HG03521 (cell line): ENCODE measurements around the gene SPTBN5.

Source experiments
- ATAC-seq: cut with Tn5 transposase; IDR thresholded peaks from one replicate; pipeline ENCODE4 v1.9.1; 2021; ENCODE audit warnings: mild to moderate bottlenecking, moderate library complexity; ENCODE audit not compliant: unreplicated experiment

The SPTBN5 gene

DNA sequence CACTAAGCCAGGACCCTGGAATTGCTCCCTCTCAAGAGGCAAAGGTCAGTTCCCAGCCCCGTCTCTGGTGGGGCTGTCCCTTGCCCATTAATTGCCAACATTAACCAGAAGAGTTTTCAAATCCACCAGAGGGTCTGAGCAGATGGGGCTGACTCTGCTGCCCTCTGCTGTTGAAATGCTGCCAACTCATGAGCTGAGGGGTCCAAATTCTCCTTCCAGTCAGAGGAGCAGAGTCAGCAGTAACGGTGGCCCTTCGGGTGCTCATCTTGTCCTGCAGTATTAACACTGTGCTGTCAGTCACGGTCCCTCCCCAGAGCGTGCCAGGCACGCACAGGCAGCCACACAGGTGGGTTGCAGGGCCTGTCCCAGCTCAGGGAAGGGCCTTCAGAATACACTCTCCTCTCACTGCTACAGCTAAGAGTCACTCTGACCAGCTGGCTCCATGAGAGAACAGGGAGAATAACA lies 10.7 kb upstream of the SPTBN5 start:
- no peak for ATAC-seq

DNA sequence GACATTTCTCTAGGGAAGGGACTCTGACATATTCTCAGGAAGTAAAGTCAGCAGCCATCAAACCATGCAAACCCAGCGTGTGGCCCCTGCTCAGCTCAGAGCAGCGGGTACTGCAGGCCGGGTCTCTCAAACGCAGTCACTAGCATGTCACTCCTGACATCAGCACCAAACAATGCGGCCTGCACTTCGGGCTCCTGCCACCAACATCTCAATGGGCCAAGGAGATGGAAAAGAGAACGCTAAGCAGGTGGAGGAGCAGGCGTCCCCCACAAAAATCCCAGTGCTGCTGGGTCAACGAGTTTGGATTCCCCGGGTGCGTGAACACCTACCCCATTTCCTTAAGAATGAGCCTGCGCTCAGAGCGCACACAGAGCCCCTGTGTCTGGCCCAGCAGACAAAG lies 9.9 kb upstream of the SPTBN5 start:
- ATAC-seq: no peak

DNA sequence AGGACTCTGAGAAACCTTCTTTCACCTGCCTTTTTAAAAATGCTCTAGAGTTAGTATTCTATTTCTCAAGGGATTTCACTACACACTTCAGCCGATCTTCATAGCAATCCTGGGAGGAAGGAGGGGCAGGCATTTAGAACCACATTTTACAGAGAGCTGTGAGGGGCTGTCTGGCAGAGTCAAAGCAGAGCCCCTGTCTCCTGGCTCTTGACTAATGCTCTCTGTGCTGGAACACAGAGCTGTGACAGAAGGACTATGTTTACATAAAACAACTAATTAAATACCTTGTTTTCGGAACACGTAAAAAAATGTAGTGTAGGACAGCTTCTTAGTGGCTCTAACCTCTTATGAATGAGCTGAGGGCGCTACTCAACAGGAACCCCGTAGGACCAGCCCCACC lies 7.6 kb upstream of the SPTBN5 start:
- ATAC-seq: no peak

DNA sequence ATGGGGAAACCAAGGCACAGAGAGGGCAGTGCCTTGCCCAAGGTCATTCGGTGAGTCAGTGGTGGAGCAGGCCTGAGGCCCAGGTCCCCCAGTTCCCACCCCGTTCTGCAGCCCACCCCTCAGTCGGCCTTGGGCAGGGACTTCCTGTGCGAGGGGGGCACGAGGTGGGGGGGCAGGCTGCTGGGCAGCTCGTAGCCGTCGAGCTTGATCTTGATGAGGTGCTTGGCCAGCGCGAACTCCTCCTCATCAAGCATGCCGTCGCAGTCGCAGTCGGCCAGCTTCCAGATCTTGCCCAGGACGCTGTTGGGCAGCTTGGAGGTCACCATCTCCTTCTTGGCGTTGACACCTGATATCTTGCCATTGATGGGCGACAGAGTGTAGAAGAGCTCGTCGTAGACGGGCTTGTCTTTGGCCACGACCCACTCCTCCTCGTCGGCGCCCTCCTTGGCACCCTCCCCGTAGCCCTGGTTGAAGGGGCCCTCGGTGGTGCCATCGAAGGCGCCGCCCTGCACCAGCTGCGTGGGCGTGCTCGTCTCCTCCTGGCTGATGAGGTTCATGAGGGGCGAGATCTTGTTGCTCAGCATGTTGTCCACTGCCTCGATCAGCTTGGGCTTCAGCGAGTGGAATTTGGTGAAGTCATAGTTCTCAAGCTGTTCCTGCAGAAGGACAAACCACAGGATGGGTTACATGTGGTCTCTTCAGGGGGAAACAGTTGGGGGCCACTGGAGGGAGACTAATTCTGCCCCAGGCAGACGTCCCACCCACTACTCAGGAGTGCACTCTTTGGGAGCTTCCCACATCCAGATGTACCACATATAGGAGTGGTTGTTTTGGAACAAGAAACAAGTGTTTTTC lies 6.9 kb upstream of the SPTBN5 start:
- no peak for ATAC-seq

DNA sequence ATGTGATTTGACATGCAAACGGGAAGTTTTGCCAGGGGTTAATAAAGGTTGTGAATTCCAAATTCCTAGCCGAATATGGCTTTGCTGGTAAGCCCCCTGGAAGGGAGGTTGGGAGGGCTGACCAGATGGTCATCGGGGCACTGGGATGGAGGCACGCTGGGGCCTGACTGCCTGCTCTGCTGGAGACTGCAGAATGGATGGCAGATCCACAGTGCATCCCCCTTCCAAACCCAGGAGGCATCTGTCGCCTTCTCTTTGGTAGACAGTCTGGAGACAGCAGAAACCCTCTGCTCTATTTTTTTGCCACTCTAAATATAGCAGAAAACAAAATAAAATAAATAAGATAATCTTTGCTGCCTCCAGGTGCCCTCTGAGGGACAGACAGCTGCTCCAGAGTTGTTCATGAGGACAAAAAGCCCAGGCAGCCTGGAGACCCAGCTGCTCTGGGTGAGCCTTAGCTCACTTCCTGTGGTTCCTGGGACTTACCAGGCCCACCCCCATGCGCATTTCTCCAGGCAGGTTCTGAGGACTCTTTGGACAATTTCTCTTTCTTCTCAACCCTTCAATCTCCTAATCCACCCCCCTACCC lies 6.1 kb upstream of the SPTBN5 start:
- ATAC-seq: no peak

DNA sequence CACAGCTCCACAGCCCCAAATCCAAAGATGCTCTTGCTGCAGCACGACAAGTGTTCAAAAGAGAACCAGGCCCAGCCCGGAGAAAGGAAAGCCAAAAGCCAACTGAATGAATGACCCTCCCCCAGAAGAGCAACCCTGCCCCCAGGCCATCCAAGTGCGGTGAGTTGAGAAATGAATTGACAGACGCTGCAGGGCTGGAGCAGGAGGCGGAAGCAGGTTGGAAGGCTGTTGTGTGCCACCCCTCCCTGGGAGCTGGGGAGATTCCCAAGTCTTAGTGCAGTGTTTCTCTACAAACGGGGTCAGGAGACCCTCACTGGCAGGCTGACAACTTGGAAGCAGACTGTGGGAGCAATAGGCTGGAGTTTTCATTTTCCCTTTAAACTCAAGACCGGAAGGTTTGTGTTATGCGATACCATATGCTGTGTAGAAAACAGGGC lies 3.5 kb upstream of the SPTBN5 start:
- ATAC-seq: no peak

DNA sequence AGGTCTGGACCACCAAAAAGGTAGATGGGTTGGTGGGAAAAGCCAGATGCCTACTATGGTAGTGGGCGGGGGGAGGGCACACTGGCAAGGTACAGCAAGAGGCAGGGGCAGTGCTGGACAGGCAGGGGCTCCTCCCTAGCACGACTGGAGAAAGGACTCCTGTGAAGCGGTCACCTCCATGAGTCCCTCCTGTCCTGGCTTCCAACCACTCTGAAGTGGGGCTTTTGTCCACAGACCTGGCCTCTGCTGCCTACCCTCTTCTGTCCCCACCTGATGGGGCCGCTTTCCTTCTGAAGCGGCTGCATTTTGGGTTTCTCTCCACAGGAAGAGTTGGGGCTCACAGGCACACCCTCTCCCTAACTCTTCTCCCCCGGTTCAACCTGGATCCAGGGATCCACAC lies 2.7 kb upstream of the SPTBN5 start:
- no peak for ATAC-seq

DNA sequence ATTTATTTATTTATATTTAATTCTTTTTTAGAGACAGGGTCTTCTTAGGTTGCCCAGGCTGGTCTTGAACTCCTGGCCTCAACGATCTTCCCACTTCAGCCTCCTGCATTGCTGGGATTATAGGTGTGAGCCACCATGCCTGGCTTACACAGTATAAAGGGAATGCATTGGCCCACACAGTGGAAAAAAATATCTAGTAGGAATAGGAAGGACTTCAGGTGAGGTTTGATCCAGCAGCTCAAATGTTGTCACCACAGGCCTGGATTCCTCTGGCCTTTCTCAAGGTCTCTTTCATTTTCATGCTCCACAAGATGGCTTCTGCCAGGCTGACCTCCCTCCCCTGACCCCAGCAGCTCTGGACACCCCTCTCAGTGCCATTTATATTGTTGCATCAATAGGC lies 2.1 kb upstream of the SPTBN5 start:
- no peak for ATAC-seq

DNA sequence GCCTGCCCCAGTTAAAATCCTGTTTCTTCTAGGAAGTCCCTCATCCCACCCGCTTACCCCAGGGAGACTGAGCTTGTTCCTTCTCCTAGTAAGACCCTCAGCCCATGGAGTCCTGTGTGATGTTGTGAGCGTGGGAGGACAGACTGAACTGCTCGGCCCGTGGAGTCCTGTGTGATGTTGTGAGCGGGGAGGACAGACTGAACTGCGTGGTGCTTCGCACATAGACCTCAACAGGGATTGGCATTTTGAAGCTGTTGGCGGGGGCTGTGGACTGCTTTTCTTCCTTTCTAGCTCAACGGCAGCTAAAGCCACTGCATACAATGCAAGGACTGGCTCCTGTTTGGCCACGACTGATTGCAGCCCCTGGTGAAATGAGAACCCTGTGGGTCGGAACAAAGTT lies 1.6 kb upstream of the SPTBN5 start:
- no peak for ATAC-seq

DNA sequence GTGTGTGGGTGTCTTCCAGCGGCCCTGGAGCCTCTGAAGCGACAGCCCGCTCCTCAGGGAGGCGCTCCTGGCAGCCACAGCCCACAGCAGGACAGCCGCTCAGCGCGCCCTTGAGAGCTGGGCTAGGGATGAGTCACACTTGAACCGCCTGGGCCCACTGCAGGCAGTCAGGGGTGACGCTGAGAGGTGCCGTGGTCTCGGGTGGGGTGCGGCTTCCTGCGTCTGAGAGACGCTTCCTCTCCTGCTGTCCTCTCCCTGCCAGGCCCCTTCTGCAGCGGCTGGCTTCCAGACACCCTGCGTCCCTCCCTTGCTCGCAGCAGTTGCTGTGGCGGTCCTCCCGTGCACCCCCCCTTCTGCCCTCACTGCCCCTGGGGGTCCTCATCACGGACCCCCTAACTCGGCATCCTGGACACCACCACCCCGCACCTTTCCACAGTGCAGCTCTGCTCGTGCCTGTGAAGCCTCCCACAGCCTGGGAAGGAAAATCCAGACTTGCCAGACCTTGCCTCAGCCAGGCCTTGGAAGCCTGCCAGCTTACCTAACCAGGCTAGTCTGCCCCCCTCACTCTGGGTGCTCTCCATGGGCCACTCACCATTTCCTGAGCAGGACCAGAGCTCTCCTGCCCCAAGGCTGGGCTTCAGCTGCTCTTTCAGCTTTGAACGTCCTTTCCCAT lies 1.1 kb upstream of the SPTBN5 start:
- peak; percentile 80 for ATAC-seq

DNA sequence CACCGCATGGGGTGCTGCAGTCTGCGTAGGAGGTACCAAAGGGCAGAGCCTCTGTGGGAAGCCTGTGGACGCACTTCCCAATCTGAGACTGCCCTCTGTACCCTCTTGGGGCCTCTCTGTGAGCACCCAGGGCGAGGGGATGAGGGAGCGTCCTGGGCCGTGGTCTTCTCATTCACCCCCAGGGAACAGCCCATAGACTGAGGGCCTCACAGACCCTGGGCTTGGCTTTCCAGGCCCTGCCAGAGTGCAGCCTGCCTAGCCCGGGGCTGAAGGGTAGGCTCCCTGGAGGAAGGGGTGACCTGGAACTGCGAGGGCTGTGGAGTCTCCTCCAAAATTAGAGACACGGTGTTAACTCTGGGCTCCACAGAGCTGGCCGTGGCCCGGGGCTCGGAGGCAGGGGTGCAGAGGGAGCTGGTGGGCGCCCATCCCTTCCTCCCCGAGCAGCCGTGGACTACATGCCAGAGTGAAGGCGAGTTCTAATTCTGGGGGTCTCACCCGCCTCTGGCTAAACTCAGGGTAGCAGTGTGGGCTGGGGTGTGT lies 468 bp upstream of the SPTBN5 start:
- ATAC-seq: no peak

DNA sequence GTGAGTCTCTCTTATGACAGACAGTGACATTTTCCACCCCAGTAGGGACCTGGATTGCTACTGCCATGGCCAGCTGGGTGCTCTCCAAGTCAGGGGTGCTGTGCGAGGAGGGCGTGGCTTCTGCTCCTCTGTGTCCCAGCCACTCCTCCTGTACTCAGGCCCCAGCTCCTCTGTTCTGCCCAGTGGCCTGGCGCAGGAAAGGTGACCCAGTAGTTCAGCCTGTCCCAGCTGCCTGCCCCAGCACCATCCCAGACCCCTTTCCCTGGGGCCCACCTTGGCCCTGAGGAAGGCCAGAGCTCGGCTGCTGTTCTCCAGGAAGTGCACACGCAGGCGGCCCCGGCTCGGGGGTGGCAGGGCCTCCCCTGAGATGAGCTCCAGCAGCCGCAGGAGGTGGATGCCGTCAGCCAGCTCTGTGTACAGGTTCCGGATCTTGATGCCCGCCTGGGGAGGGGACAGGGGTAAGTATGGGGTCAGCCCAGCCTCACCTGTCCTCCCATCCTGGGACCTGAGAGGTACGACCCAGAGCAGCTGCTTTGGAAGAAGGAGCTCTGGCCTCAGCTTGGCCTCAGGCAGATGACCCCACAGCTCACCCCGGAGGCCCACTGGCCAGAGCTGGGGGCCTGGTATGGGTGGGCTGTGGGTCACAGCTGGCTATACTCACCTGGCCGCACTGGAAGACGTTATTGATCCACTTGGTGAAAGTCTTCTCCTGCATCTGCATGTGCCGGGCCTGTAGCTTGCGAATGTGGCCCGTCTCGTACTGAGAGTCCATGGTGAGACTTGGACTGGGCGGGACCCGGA lies 1.0 kb downstream of the SPTBN5 start:
- no peak for ATAC-seq

DNA sequence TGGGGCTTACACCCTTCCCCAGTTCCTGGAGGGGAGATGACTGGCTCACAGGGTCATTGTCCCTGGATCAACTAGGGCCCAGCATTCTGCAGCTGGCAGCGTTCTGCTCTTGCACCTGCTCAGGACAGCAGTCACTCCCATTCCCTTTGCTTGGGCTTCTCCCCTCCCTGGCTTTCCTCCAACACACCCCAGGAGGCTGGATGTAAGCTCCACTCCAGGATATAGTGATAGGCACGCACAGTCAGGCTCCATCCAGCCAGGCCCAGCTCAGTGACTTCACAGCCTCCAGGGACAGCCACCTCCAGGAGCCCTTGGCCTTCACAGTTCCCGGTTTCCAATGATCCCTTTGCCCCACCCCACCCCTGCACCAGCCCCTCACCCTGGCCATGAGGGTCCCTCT lies 1.9 kb downstream of the SPTBN5 start:
- no peak for ATAC-seq

DNA sequence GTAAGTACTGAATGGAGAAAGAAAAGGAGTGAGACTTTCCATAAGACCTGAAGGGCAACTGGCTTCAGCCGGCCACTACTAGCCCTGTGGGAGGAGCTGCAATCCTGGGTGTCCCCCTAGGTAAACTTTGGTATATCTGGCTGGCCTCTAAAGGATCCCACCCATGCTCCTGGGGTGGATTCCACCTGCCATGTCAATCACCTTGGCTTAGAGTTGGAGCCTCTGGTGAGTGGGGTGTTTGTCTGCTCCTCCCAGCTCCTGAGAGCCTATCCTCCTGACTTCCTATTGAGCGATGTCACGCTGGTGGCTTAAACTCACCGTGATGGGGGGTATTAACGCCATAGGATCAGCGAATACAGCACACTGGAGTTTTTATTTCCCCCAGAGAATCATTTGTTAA lies 2.6 kb downstream of the SPTBN5 start:
- no peak for ATAC-seq

DNA sequence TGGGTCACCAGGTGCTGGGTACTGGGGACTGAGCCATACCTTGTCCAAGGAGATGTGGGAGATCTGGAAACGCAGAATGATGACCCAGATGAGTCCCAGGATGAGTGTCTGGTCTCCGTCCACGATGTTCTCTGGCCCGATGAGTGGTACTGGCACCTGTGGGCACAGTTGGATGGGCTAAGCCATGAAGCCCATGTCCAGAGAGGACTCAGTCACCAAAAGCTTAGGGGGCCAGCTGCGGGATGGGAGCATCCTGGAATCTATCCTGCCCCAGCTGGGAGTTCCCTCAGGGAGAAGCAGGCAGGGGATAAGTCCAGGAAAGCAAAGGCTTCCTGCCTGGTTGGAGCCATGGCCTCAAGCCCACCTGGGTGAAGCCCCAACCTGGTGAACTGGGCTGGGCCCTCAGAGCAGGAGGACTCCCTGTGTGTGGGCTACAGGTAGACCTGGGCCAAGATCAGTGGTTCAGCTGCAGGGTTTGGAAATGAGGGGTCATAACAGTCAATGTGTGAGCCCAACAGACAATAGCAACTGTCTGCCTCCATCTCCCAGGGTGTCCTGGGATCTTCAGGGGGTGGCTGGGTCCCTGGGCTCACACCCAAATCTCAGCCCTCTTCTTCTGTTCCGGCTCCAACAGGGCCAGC lies 3.7 kb downstream of the SPTBN5 start:
- ATAC-seq: no peak

DNA sequence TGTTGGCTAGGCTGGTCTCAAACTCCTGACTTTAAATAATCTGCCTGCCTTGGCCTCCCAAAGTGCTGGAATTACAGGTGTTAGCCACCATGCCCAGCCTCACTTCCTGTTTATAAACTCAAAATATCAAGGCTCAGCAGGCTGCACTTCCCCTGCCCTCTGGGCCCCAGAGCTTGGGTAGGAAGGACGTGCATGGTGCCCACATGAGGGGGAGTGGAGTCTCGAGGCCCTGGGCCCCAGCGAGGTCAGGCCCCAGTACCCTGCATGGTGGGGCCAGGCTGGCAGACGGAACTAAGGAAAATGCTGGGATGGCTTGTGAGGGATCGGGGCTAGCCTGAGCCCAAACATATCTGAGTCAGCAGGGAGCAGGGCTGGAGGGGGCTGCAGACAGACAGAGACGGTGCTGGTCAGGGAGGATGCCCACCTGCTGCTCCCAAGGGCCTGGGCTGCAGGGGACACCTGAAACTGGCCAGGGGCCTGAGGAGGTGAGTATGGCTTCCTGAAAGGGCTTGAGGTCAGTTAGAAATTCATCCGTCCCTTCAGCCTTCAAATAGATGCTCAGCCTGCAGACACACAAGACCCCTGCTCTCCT lies 5.1 kb downstream of the SPTBN5 start:
- no peak for ATAC-seq

DNA sequence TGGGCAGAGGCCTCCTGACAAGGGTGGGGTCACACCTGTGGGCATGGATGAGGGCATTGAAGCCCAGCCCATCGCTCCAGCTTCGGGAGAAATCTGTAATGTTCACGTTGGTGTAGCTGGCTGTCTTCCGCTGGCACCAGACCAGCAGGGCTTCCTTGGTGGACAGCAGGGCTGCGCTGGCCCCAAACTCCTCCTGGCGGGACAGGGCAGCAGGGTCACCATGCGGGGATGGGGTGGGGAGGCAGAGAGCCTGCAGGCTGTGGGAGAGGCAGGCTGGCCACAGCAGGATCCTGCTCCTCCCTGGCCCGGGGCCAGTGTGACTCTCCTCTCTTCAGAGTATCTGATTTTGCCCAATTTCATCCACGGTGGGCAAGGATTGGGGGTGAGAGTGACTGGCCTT lies 6.0 kb downstream of the SPTBN5 start:
- no peak for ATAC-seq

DNA sequence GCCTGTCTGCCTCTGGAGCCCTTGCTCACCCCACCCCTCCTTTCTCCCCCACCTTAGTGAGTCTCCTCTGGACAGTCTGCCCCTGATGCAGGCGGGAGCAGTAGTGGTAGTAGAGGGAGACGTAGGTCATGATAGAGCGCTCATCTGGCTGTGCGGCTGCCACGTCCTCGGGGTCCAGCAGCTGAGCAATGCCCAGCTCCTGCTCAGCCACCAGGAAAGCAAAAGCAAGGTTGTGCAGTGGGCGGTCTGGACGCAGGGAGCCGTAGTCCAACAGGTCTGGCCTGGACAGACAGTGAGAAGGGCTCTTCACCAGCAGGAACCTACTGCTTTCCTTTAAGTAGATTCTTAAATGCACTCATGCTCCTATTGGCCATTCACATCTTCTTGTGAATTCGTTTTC lies 6.7 kb downstream of the SPTBN5 start:
- no peak for ATAC-seq

DNA sequence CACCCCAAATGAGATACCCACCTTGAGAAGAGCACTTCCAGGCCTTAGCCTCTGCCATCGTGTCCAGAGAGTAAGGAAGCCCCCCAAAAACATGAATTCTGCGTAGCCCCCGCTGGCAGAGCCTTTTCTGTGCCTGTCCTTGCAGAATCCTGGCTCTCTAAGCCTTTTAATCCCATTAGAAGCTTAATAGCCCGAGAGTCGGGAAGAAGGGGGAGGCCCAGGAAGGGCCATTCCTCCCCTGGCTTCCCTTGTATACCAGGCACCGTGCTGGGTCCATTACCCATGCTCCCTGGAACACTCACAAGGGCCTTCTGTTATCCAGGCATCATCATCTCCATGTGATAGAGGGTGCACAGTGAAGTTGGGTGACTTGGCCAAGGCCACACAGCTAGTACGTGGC lies 7.1 kb downstream of the SPTBN5 start:
- ATAC-seq: no peak

DNA sequence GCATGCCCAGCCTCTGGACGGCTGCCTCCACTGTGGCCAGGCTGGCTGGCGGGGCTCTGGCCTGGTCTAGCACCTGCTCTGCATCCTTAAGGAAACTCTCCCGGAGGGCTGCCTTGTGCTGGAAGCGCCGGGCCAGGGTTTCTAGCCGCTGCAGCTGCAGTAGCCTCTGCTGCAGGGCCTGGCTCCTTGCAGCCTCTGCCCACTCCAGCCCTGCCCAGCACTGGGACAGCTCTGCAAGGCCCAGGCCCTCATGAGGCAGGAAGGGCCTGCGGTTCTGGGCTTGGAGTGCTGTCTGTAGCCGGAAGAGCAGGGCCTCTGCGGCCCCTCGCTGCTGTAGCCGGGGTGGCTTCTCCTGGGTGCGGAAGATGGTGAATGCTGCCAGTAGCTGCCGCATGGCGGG lies 8.0 kb downstream of the SPTBN5 start:
- no peak for ATAC-seq
